ENCODE measurements around the gene EPAS1.
A peak's percentile ranks its signal among the peaks of the same experiment; 100 is the strongest.

Gene EPAS1

DNA sequence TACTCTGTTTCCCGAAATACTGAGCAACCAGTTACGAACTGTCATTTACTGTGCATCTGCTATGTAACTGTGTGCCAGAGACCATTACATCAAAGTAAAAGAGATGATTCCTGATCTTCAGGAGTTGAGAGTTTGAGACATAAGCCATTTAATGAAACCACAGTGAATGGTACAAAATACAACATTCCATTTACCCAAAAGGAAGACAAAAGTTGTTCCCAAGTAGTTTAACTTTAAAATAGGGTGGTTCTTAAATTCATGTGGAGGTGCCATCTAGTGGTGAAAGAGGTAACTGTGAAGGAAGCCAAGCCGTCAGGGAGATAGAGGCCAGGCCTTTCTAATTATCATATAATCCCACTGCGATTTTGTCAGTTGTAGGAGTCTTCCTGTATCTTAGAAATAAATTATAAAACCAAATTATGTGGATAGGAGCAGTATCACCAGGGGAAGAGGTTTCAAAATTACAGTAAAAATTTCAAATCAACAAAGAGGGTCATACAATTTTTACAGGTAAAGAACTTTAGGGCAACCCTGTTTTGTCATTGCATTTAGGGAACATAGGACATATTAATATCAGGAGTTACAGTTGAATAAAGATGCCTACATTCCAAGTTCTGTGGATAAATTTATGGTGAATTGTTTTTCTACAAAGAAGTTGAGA is 67.7 kb downstream of the EPAS1 start:
- DNase-seq (ENCODE audit: low spot score): peak; percentile 64

DNA sequence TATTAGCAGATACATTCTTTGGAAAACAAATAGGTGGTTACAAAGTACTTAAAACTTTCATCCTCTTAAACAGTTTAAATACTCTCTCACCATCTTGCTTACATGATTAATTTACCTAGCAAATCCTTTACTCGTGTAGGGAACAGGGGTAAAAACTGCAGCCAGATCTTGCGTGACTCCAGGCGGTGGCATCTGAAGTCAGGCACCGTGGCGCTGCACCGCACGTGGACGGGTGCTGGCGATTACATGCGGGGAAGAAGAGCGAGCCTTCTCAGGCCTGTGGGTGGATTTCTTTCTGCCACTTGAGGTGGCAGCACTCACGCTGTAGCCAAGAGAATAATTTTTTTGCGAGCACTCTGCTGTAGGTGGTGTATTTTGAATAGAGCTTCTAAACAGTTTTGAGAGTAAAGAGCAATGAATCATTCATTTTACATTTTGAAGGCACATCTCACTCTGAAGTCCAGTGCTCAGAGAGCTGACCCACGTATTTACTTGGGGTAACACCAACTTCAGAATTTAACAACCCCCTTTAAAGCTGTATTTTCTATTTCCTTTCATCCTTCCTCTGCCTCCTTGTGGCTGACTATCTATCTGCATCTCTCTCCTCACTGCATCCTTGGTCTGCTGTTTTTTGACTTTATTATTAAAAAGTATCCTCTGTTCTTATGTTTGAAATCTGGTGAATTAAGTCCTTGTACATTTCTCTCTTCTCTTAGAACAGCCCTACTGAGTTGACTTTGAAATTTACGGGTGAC is 68.9 kb downstream of the EPAS1 start:
- peak; percentile 34 for DNase-seq (ENCODE audit: low spot score)

DNA sequence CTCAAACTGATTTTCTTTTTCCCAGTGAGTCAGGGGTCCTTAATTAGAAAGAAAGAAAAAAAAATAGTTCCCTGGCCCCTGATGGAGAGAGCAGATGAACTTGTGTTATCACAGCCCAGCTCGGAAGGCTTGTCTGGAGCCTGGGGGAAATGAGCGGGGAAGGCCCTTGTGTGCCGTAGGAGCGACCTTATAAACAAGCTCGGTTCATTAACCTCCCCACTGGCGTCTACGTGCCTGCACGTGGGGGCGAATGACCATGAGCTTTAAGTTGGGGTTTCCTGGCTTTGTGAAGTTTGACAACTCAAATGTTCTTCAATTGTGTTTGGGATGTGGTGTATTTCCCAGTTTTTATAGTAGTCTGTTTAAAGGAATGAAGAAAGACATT is 69.5 kb downstream of the EPAS1 start:
- no peak for DNase-seq (ENCODE audit: low spot score)

DNA sequence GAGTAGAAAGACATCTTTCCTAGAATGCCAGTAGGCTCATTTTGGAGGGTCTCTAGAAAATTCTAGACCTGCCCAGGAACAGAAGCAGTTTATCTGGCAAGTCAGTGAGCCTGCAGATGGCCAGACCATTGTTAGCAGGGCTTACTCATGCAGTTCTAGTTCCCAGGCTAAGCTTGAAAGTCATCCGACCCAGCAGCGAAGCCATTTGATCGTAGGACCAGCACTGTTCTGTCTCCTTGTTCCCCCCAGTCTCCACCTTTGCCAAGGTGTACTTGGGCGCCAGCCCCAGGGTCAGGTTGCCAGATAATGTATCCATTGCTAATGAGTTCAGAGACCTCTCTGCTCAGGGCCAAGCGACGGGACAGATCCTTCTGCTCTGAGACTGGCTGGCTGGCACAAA is 70.1 kb downstream of the EPAS1 start:
- DNase-seq (ENCODE audit: low spot score): no peak

DNA sequence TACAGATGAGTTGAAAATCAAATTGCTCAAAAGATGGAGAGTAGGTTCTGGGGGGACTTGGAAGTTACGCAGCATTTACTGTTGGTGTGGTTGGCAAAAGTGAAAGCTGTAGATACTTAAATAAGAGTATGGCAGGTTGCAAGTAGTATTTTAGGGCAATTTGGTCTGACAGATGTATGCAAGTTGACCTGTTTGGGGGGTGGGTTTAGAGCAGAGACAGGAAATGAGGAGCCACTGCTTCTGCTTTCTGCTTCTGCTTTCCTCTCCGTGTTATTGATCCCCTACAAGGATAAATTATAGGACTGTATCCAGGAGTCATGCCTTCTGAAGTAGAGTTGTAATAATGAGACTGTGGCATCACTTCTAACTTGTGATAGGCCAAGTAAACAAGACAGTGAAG is 71.2 kb downstream of the EPAS1 start:
- DNase-seq (ENCODE audit: low spot score): no peak

DNA sequence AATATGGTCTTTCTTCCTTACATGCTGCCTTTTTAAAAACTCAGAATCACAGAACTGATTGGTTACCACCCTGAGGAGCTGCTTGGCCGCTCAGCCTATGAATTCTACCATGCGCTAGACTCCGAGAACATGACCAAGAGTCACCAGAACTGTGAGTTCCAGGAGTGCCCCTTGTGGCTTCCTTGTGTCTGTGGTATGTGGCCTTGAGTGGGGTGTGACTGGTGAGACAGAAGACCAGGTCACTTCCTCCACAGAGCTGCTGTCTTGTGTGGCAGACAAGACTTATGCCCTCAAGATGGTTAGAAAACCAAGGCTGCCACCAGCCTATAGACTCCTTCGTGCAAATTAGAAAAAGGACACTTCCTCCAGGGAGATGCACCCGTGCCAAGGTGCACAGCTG is 72.6 kb downstream of the EPAS1 start:
- DNase-seq (ENCODE audit: low spot score): no peak

DNA sequence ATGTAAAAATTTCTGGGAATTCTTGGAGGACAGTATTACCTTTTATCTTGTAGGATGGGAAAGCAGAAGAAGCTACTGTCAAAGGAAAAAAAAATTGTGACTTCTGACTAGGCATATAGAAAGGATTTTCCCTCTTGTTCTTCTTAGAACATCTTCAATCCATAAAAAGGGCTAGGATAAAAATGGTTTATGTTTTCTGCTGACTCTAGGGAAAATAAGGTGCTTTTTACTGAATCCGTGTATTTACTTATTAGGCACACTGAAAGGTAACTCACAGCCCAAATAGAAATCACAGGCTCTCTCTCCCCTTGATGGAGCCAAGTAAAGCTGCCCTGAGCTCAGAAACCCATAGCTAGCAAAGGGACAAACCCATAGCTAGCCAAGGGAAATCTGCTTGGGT is 74.6 kb downstream of the EPAS1 start:
- DNase-seq (ENCODE audit: low spot score): no peak

DNA sequence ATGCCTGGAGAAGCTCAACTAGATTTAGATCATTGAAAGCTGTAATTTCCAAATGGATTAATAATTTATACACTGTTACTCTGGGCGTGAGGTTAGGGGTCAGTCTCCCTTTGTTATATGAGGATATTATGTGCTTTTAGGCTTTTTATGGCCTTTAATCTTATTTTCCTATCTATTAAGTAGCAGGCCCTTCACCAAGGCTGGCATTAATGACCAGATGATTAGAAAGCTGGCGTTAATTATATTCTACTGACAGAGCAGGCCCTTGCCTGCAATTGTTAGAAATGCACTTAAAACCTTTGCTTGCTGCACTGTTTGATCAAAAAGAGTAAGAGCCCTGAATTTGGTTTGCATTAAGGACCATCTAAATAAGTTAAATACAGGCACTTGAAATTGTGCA is 75.3 kb downstream of the EPAS1 start:
- no peak for DNase-seq (ENCODE audit: low spot score)

DNA sequence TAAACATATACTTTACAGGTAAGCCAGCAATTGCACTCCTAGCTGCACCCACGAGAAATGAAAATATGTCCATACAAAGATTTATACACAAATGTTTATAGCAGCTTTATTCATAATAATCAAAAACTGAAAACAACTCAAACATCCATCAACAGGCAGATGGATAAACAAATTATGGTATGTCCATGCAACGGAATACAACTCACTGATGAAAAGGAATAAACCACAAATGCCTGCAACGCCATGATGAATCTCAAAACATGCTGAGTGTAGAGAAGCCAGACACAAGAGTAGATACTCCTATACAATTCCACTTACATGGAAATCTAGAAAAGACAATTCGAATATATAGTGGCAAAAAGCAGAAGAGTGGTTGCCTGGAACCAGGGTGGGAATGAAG is 76.0 kb downstream of the EPAS1 start:
- DNase-seq (ENCODE audit: low spot score): no peak

DNA sequence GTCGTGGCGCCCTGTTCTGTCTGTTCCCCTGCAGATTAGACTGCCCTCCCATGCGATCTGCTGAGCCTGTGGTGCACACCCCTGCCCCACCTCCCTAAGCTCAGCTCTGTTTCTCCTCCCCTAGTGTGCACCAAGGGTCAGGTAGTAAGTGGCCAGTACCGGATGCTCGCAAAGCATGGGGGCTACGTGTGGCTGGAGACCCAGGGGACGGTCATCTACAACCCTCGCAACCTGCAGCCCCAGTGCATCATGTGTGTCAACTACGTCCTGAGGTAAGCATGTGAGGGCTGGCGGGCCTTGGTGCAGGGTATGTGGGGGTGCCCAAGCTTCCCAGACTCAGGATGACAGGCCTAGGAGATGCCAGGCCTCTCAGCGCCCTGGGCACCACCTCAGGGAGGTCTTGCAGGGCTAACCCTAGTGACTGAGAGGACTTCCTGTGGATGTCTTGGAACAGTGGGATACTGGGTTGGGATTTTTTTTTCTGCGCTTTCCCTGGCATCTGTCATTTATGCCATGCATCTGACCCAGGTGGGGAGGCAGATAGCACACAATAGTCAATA is 78.4 kb downstream of the EPAS1 start:
- no peak for DNase-seq (ENCODE audit: low spot score)

DNA sequence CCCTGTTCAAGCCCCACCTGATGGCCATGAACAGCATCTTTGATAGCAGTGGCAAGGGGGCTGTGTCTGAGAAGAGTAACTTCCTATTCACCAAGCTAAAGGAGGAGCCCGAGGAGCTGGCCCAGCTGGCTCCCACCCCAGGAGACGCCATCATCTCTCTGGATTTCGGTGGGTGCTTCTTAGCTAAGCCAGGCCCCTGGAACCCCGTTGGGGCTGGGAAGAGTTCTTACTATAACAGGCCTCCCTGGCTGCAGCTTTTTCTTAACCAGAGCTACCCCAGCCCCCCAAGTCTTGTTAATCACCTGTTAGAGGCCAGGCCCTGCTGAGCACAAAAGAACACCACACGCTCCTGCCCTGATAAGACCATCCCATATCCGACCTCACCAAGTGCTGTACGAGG is 79.4 kb downstream of the EPAS1 start:
- DNase-seq (ENCODE audit: low spot score): no peak

DNA sequence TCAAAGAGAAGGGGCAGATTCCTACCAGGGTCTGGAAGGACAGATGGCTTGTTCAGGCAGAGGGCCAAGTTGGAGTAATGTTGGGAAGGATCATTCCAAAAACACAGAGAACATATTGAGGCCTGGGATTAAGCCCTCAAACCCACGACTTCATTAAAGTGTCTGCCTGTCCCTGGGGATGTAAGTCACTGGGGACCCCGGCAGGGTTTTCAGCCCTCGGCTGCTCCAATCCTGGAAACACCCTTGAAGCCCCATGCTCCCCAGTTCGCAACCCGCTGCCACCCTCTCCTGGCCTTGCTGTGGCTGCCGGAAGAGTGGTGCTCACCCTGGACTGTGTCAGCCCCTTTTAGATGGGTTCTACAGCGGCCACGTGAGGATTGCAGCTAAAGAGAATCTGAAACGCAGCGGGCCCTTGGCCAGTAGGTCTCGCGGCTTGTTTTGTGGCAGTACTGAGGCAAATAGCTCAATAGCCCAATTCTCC is 79.9 kb downstream of the EPAS1 start:
- DNase-seq (ENCODE audit: low spot score): no peak

DNA sequence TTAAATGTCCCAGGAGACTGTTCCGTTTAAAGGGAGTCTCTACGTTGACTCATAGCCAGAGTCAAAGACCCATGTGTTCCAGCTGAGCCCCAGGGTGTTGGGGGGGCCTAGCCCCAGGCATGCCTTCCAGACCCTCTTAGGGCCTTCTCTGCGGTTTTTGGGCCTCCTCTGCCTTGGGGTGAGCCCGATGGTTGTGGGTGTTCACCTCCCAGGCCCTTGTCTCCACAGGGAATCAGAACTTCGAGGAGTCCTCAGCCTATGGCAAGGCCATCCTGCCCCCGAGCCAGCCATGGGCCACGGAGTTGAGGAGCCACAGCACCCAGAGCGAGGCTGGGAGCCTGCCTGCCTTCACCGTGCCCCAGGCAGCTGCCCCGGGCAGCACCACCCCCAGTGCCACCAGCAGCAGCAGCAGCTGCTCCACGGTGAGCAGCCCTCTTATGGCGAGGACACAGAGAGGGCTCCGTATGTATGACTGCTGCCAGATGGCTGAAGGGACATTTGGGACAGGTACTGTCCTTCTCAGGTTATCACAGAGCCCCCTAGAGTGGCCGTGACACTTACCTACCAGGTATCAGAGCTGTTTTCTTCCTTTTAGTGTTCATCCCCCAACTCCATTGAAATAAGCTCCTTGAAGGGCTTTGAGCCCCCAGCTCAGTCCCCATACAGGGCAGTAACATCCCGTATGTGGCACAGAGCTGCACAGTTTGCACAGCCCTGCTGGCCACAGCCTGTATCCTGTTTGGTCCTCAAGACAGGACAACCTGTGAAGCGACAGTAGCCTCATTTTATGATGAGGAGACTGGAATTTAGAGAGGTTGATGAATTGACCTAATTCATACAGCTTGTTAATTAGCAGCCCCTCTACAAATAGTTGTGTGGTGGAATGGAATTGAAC is 80.7 kb downstream of the EPAS1 start:
- DNase-seq (ENCODE audit: low spot score): no peak

DNA sequence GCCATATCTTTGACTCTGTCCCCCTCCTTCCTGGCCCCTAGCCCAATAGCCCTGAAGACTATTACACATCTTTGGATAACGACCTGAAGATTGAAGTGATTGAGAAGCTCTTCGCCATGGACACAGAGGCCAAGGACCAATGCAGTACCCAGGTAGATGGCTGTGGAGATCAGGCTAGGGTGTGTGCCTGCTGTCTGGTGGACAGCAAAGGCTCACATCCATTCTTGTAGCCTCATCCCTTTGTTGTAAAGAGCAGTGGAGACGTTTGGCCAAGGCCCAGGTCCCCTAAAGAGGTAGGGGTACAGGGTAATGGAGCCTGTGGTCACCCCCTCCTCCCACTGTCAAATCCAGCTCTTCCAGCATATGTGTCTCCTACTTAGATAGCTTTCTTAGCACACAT is 81.4 kb downstream of the EPAS1 start:
- DNase-seq (ENCODE audit: low spot score): no peak

DNA sequence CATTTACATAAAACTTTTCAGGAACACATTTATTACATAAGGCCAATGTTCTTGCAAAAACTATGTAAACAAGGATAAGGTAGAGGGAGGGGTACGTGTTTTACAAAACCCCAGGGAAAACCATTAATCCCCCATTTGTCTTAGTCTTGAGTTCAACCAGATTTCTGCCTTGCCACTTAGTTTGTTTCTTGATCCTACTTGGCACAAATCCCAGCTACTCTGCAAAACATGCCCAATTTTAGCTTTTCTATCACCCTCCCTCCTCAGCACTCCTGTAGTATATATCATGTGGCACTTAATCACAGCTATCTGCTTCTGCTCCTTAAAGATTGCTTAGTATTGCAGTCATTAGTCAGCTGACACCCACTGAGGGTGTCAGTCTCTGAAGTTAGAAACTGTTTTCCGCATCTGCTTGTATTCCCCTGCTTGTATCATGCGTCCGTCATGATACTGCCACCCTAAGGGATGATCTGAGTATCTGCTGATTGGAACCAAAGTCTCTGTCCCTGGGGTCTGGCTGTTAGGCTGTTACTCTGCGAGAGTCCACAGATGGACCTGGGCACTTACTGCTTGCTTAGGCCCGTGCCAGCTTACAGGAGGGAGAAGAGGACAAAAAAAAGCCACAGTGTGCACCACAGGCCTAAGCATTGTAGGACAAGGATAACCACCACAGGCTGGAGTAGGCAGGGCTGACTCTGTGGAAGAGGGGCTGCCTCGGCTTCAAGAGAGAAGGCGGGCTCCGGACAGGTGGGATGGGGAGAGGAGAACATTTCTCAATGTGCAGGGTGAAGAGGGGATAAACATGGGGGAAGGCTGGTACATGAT is 82.2 kb downstream of the EPAS1 start:
- DNase-seq (ENCODE audit: low spot score): no peak

DNA sequence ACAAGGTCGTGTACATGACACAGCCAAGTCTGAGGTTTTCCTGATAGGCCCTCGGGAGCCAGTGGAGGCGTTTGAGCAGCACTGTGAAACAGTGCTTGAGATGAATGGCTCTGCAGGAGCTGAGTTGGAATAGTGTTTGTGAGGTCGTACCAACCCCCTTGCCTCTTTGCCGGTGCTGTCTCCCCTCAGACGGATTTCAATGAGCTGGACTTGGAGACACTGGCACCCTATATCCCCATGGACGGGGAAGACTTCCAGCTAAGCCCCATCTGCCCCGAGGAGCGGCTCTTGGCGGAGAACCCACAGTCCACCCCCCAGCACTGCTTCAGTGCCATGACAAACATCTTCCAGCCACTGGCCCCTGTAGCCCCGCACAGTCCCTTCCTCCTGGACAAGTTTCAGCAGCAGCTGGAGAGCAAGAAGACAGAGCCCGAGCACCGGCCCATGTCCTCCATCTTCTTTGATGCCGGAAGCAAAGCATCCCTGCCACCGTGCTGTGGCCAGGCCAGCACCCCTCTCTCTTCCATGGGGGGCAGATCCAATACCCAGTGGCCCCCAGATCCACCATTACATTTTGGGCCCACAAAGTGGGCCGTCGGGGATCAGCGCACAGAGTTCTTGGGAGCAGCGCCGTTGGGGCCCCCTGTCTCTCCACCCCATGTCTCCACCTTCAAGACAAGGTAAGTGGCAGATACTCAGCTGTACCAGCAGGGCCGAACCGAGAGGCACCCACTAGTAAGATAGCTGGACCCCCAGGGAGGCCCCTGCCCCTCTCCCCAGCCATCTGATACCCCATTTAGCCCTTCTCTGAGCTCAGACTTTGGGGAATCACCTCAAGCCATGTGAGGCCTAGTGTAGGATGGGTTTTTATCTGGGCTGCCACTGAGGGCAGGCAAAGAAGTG is 83.1 kb downstream of the EPAS1 start:
- no peak for DNase-seq (ENCODE audit: low spot score)

DNA sequence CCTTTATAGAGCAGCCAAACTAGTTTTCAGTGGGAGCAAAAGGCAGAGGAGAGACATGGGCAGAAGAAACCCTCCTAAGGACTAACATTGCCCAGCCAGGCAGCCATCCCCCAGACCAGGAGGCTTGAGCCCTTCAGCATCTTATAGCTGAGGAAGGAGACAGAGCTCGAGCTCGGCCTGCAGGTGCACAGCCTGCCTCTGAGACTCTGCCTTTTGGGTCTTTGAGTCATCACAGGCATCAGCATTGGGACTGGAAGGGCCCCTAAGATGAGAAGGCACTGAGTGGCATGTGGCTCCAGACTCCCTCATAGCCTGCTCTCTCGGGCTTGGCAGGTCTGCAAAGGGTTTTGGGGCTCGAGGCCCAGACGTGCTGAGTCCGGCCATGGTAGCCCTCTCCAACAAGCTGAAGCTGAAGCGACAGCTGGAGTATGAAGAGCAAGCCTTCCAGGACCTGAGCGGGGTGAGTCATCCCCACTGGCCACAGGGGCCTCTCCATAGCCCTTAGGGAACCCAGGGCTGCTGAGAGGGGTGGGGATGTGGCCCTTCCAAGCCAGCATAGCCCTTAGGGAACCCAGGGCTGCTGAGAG is 84.1 kb downstream of the EPAS1 start:
- no peak for DNase-seq (ENCODE audit: low spot score)

DNA sequence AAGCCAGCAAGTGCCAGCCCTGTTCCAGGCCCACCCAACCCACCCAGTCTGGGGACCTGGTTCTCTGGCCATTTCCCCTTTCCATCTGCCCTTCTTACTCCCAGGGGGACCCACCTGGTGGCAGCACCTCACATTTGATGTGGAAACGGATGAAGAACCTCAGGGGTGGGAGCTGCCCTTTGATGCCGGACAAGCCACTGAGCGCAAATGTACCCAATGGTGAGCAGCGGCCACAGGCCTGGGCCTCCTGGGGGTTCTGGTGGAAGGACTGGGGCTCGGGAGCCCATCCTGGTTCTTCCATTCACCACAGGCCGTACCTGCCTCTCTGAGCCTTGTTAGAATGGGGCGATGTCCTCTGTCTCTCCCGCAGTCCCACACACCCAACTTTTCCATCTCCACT is 84.7 kb downstream of the EPAS1 start:
- no peak for DNase-seq (ENCODE audit: low spot score)

DNA sequence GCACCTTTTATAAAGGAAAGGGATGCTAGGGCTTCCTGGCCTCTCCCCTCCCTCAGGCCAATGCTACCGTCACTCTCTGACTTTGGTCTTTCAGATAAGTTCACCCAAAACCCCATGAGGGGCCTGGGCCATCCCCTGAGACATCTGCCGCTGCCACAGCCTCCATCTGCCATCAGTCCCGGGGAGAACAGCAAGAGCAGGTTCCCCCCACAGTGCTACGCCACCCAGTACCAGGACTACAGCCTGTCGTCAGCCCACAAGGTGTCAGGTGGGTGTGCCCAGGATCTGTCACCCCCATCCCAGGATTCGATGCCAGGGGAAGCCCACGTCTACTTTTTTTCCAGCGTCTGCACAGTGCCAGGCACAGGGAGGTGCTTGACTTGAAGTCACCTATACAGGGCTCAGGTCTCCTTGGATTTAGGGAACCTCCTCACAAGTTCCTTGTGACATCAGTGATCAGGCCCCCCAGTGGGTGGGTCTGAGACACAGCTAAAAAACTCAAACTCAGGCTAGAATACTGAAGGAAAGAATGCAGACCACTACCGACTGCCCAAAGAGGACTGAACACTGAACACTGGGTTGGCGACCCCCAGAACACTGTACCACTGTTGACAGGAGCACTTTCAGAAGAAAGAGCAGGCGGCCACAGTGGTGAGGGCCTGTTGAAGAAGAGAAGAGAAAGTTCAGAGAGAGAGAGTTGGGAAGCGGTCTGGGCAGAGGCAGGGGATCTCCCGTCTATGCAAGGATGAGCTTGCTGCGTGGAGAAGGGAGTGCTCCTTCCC is 85.3 kb downstream of the EPAS1 start:
- no peak for DNase-seq (ENCODE audit: low spot score)

DNA sequence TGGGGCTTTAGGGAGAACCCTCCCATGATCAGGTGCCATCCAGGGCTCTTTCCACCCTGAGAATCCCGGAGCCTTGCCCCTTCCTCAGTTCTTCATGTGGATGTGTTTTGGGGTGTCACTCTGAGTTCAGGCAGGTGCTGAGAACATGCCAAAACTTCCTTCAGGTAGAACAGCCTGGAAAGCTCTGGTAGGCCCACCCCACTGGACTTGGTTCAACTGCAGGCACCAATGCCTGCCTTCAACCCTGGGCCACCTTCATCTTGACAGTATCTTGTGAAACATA is 85.8 kb downstream of the EPAS1 start:
- DNase-seq (ENCODE audit: low spot score): no peak
